Measurements from ENCODE around the gene IGSF10. TPM values are rescaled to one million over a fixed set of nuclear protein-coding genes. Genes with fewer than 3 reads are reported as not detected.

Gene IGSF10
- total RNA-seq, 1 donor from 2014 or later = 6.8 TPM

DNA sequence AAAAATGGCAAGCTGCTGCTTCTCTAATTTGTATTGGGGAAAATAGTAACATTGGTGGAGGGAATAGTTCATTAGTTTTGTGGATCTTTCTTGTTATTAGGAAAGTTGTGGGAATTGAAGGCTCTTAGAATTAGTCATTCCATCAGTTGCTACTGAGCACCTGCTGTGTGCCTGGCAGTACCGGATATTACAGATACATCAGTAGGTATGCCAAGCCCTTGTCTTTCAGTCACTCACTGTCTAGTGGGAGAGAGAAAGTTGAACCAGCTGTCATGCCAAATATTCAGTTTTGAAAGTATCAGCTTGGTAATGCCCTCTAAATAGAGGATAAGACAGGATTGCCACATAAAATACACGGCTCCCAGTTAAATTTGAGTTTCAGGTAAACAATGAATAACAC is 32.5 kb downstream of the IGSF10 start:
- H3K4me3 Mint-ChIP-seq = no peak overlapping the region
- peaks cover 9% of the 10 kb centered on the region for H3K4me1 Mint-ChIP-seq (ENCODE audit: unreplicated experiment)
- TF ChIP-seq, protein P1, sequence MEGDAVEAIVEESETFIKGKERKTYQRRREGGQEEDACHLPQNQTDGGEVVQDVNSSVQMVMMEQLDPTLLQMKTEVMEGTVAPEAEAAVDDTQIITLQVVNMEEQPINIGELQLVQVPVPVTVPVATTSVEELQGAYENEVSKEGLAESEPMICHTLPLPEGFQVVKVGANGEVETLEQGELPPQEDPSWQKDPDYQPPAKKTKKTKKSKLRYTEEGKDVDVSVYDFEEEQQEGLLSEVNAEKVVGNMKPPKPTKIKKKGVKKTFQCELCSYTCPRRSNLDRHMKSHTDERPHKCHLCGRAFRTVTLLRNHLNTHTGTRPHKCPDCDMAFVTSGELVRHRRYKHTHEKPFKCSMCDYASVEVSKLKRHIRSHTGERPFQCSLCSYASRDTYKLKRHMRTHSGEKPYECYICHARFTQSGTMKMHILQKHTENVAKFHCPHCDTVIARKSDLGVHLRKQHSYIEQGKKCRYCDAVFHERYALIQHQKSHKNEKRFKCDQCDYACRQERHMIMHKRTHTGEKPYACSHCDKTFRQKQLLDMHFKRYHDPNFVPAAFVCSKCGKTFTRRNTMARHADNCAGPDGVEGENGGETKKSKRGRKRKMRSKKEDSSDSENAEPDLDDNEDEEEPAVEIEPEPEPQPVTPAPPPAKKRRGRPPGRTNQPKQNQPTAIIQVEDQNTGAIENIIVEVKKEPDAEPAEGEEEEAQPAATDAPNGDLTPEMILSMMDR (conservative IDR thresholded peaks at IDR 0.05) = no peak
- no peak overlapping the region for H3K27ac Mint-ChIP-seq
- H3K27me3 Mint-ChIP-seq = no peaks in the 10 kb centered on the region
- H3K9me3 Mint-ChIP-seq = no peaks in the 10 kb centered on the region
- DNase-seq (ENCODE audit: extremely low spot score, unreplicated experiment) = no peak
- peaks cover 4% of the 10 kb centered on the region for H3K36me3 Mint-ChIP-seq

DNA sequence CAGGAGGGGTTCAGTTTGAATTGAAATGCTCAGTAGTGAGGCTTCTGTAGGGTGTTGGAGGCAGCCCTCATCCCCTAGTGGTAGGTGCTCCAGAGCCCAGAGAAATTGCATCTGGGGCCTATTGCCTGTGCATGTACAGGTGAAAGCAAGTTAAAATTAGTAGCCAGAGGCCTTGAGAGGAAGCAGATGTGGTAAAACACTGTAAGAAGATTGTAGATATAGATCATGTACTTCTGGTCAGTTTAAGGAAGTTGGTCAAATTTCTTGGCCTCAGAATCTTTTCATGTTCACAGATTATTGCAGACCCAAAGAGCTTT is 34.6 kb downstream of the IGSF10 start:
- TF ChIP-seq, protein P1 (conservative IDR thresholded peaks at IDR 0.05) = no peak
- peaks cover 8% of the 10 kb centered on the region for H3K36me3 Mint-ChIP-seq
- peaks cover 9% of the 10 kb centered on the region for H3K4me1 Mint-ChIP-seq (ENCODE audit: unreplicated experiment)
- no peak for DNase-seq (ENCODE audit: extremely low spot score, unreplicated experiment)
- H3K27ac Mint-ChIP-seq = no peak overlapping the region
- no peaks in the 10 kb centered on the region for H3K27me3 Mint-ChIP-seq
- no peaks in the 10 kb centered on the region for H3K9me3 Mint-ChIP-seq
- H3K4me3 Mint-ChIP-seq = no peak overlapping the region

GRCh38 chr3:151425627-151426340 is 35.1 kb downstream of the IGSF10 start:
- no peaks in the 10 kb centered on the region for H3K9me3 Mint-ChIP-seq
- no peak for DNase-seq (ENCODE audit: extremely low spot score, unreplicated experiment)
- no peak overlapping the region for H3K27ac Mint-ChIP-seq
- peaks cover 6% of the 10 kb centered on the region for H3K36me3 Mint-ChIP-seq
- H3K4me3 Mint-ChIP-seq = no peak overlapping the region
- H3K4me1 Mint-ChIP-seq (ENCODE audit: unreplicated experiment) = peaks cover 9% of the 10 kb centered on the region
- no peaks in the 10 kb centered on the region for H3K27me3 Mint-ChIP-seq
- TF ChIP-seq, protein P1 (conservative IDR thresholded peaks at IDR 0.05) = peak; percentile 59

DNA sequence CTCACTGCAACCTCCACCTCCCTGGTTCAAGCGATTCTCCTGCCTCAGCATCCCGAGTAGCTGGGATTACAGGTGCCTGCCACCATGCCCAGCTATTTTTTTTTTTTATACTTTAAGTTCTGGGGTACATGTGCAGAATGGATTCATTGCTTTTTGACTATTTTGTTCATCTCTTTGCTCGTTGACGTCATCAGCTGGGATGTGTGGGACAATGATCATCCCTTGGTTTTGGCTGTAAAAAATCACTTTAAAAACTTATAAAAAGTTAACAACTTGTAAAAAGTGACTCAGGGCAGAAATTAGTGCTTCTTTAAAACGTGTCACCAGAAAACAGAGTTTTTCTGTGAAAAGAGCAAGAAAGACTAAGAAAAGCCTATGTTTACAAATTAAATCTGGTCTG is 37.8 kb downstream of the IGSF10 start:
- TF ChIP-seq, protein P1 (conservative IDR thresholded peaks at IDR 0.05) = no peak
- no peak overlapping the region for H3K4me3 Mint-ChIP-seq
- peaks cover 4% of the 10 kb centered on the region for H3K36me3 Mint-ChIP-seq
- no peaks in the 10 kb centered on the region for H3K27me3 Mint-ChIP-seq
- no peak for DNase-seq (ENCODE audit: extremely low spot score, unreplicated experiment)
- H3K4me1 Mint-ChIP-seq (ENCODE audit: unreplicated experiment) = peaks cover 9% of the 10 kb centered on the region
- no peaks in the 10 kb centered on the region for H3K9me3 Mint-ChIP-seq
- H3K27ac Mint-ChIP-seq = no peak overlapping the region

GRCh38 chr3:151421938-151422337 is 38.9 kb downstream of the IGSF10 start:
- Mint-ChIP-seq H3K4me1 (ENCODE audit: unreplicated experiment) (peaks cover 9% of the 10 kb centered on the region), H3K36me3 (peaks cover 4% of the 10 kb centered on the region), H3K27ac (no peak overlapping the region), H3K27me3 (no peaks in the 10 kb centered on the region), H3K4me3 (no peak overlapping the region), H3K9me3 (no peaks in the 10 kb centered on the region)
- TF ChIP-seq, protein P1 (conservative IDR thresholded peaks at IDR 0.05) = no peak
- no peak for DNase-seq (ENCODE audit: extremely low spot score, unreplicated experiment)

Measured in type B pancreatic cell (in vitro differentiated cells).